ENCODE data around the gene COL27A1. TPM values are rescaled to one million over a fixed set of nuclear protein-coding genes. Genes with fewer than 3 reads are reported as not detected.

COL27A1 gene
- total and polyA plus RNA-seq, 9 of the 15 experiments (the other 6 are each of a cell fraction or from before 2014, with no cell fraction given): 0.07 TPM; not detected in 8

DNA sequence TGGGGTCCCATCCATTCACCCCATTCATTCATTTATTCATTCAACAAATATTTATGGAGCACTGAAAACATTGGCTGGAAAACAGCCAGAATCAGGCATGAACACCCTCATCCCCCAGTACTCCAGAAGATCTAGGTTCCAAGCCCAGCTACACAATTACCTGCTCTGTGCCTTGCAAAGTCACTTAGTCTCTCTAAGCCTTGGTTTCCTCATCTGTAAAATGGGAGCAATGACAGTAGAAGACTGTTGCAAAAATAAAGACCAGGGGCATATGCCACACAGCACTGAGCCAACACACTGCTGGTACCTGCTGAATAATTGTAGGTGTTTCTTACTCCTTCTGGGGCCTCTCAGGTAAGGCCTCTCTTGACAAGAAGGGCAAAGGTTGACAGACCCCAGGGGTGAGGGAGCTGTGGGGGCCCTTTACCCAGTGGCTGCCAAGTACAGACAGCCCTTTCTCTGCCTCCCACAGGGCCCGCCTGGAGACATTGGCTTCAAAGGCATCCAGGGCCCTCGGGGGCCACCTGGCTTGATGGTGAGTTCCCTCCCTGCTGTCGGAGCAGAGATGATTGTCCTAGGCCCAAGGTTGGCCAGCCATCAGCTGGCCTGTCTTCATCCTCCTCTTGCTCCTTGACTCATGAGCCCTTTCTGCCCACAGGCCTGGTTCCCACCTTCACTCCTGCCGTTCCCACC lies 145.0 kb downstream of the COL27A1 start:
- no peaks in the 10 kb centered on the region for H3K9me1 ChIP-seq (ENCODE audit: control insufficient read depth, insufficient read depth, low read length)
- no peak overlapping the region for H3K4me3 ChIP-seq
- no peaks in the 10 kb centered on the region for H3K79me2 ChIP-seq (ENCODE audit: control insufficient read depth, insufficient read depth, low read length)
- H3K27me3 ChIP-seq (ENCODE audit: control insufficient read depth in 2 of 2, insufficient read depth in 2 of 2, low read length in 2 of 2): peaks cover 4 to 47% of the 10 kb centered on the region in 2 experiments; a peak in 3 of 5 replicates
- ATAC-seq (no peak), DNase-seq (ENCODE audit: extremely low read depth in 1 of 4, low spot score in 3 of 4) (no peak), FAIRE-seq (no peak)
- in situ Hi-C loops (cut with MboI): no loop called here
- H4K20me1 ChIP-seq (replicated peaks; ENCODE audit: control insufficient read depth, insufficient read depth, low read length): no peaks in the 10 kb centered on the region; the same call in 1 of the 2 replicates
- no TSS peak for BruUV-seq (replicated peaks)
- intact Hi-C loops (cut with micrococcal nuclease): no loop called here
- H3K36me3 ChIP-seq (ENCODE audit: control insufficient read depth, insufficient read depth, low read length): no peaks in the 10 kb centered on the region
- ChIA-PET CTCF (ENCODE audit: low intra/inter-chr PET ratio) (no interaction called here), POLR2A (no interaction called here)
- no peak overlapping the region for H3K9ac ChIP-seq (ENCODE audit: insufficient read depth in 1 of 2, low read depth in 2 of 2, low read length in 2 of 2)
- no peak overlapping the region for H3K27ac ChIP-seq (ENCODE audit: extremely low read depth, low read depth, low read length)
- peak; percentile 58 for TF ChIP-seq RBM25 (IDR thresholded peaks at IDR 0.05; ENCODE audit: low read depth, low read length, severe bottlenecking)
- TF ChIP-seq SP1 (CRISPR knock-in tag; IDR thresholded peaks at IDR 0.05): no peak
- TF ChIP-seq HEY1 (CRISPR knock-in tag; IDR thresholded peaks at IDR 0.05; ENCODE audit: borderline replicate concordance): no peak
- 0% methylated on average over 2 of the region's 4 CpGs for WGBS (ENCODE audit: insufficient coverage, low coverage, missing lambda C conversion rate)
- H3K4me1 ChIP-seq (replicated peaks in 1 of 2; ENCODE audit: control insufficient read depth in 2 of 2, insufficient read depth in 2 of 2, low read length in 2 of 2): no peaks in the 10 kb centered on the region
- no peak overlapping the region for H2AFZ ChIP-seq (ENCODE audit: low read depth, low read length)
- no peaks in the 10 kb centered on the region for H3K9me3 ChIP-seq (replicated peaks; ENCODE audit: control insufficient read depth, insufficient read depth, low read depth, low read length)
- no peak overlapping the region for H3K4me2 ChIP-seq (ENCODE audit: insufficient read depth, low read length)

Measured in K562 (cell line).